K562 (cell line): ENCODE measurements around the gene SNAPC3. TPM values are rescaled to one million over a fixed set of nuclear protein-coding genes. Genes with fewer than 3 reads are reported as not detected.
A peak's percentile ranks its signal among the peaks of the same experiment; 100 is the strongest.

Experiments used
- CBFB ChIP-seq: sonication (generic); formaldehyde crosslinking; IDR thresholded peaks from 2 replicates; pipeline ENCODE4 v1.4.0; 2020; ENCODE audit warnings: mild to moderate bottlenecking, missing genetic modification reagents
- GABPA ChIP-seq: fragments of 200-800 bp; sonication (Bioruptor generic); conservative IDR thresholded peaks from 2 replicates; pipeline ENCODE4 v1.6.1; 2016; ENCODE audit warnings: low read depth, missing genetic modification characterization, missing compliant biosample characterization
- RBBP5 ChIP-seq: fragments of 200-600 bp; sonication (generic); IDR thresholded peaks from 2 replicates; pipeline ENCODE4 v1.6.1; 2012; ENCODE audit warnings: borderline replicate concordance, mild to moderate bottlenecking, low read length, control low read depth, inconsistent platforms; ENCODE audit not compliant: insufficient read depth, poor library complexity, severe bottlenecking
- RBM34 ChIP-seq: fragments of 200-400 bp; formaldehyde crosslinking; IDR thresholded peaks from 2 replicates; pipeline ENCODE4 v1.6.1; 2018; ENCODE audit warnings: low read length, borderline replicate concordance; ENCODE audit not compliant: insufficient read depth
- SUPT5H ChIP-seq: fragments of 450-650 bp; IDR thresholded peaks from 2 replicates; pipeline ENCODE4 v1.6.1; 2016
- TAF7 ChIP-seq: fragments of 450-650 bp; IDR thresholded peaks from 2 replicates; pipeline ENCODE4 v1.6.1; 2016; ENCODE audit warnings: missing genetic modification characterization, missing compliant biosample characterization
- XRCC5 ChIP-seq: fragments of 200-400 bp; formaldehyde crosslinking; IDR thresholded peaks from 2 replicates; pipeline ENCODE4 v1.6.1; 2017; ENCODE audit warnings: low read depth, mild to moderate bottlenecking, low read length
- ZNF24 ChIP-seq: fragments of 450-650 bp; IDR thresholded peaks from 2 replicates; pipeline ENCODE4 v1.6.1; 2016
- ZNF644 ChIP-seq: fragments of 200-800 bp; sonication (Bioruptor generic); IDR thresholded peaks from 2 replicates; pipeline ENCODE4 v1.6.1; 2016; ENCODE audit warnings: low read depth, missing genetic modification characterization, missing compliant biosample characterization
- polyA plus RNA-seq, 8 experiments: library from polyadenylated mRNA; depleted of rRNA in 4 of 8; stranded (reverse) in 5 of 8; unstranded in 3 of 8; fragments of >200 nt; fragmentation: Nextera tagmentation in 2 of 8; fragmentation: Illumina TruSeq in 1 of 8; extraction: Ambion mirVana in 2 of 8; extraction: Trizol in 1 of 8; gene quantifications; 2 replicates each; pipeline versions ENCODE4 v1.2.1 to v1.2.3, GENCODE V29; 2011 to 2014; ENCODE audit warnings: inconsistent platforms in 1 of 8, missing spikeins in 1 of 8
- total RNA-seq, 7 experiments: library from RNA; depleted of rRNA in 6 of 7; stranded (reverse); fragments of >200 nt in 6 of 7; fragmentation: Illumina TruSeq in 2 of 7; extraction: Trizol in 2 of 7; gene quantifications; 2 replicates each; pipeline versions ENCODE4 v1.2.1 to v1.2.3, GENCODE V29; 2011 to 2021; ENCODE audit warnings: low replicate concordance in 1 of 7
- TF ChIP-seq, protein P1 (sequence below), 2 experiments: fragments of 450-650 bp; IDR thresholded peaks; 2 replicates each; pipeline ENCODE4 v1.6.1; 2018; ENCODE audit warnings: mild to moderate bottlenecking in 2 of 2, low read depth in 1 of 2; ENCODE audit not compliant: partially characterized antibody in 2 of 2
- TF ChIP-seq, protein P2 (sequence below): fragments of 200-800 bp; sonication (Bioruptor generic); IDR thresholded peaks from 2 replicates; pipeline ENCODE4 v1.6.1; 2017; ENCODE audit warnings: missing genetic modification characterization, missing compliant biosample characterization
- TF ChIP-seq, protein P3 (sequence below), 3 experiments: IDR thresholded peaks in 2 of 3; conservative IDR thresholded peaks in 1 of 3; 2 replicates each; pipeline ENCODE4 v1.5.1; 2011 to 2012; ENCODE audit warnings: low read length in 3 of 3, mild to moderate bottlenecking in 3 of 3, control low read depth in 2 of 3, improper control_type of control experiment in 1 of 3, inconsistent platforms in 1 of 3, low read depth in 1 of 3, mixed read lengths in 1 of 3, moderate library complexity in 1 of 3; ENCODE audit not compliant: insufficient read depth in 2 of 3
- TF ChIP-seq, protein P4 (sequence below): IDR thresholded peaks from 2 replicates; pipeline ENCODE4 v1.6.1; 2012; ENCODE audit warnings: low read depth, low read length, improper control_type of control experiment, borderline replicate concordance
- TF ChIP-seq, protein P5 (sequence below): sonication (generic); formaldehyde crosslinking; IDR thresholded peaks from 2 replicates; pipeline ENCODE4 v1.8.1; 2023; ENCODE audit warnings: mild to moderate bottlenecking, missing genetic modification reagents

The SNAPC3 gene
- total and polyA plus RNA-seq, 9 of the 15 experiments (the other 6 are each of a cell fraction or from before 2014, with no cell fraction given), result 2.3 to 38.9 (median 19.8) TPM

DNA sequence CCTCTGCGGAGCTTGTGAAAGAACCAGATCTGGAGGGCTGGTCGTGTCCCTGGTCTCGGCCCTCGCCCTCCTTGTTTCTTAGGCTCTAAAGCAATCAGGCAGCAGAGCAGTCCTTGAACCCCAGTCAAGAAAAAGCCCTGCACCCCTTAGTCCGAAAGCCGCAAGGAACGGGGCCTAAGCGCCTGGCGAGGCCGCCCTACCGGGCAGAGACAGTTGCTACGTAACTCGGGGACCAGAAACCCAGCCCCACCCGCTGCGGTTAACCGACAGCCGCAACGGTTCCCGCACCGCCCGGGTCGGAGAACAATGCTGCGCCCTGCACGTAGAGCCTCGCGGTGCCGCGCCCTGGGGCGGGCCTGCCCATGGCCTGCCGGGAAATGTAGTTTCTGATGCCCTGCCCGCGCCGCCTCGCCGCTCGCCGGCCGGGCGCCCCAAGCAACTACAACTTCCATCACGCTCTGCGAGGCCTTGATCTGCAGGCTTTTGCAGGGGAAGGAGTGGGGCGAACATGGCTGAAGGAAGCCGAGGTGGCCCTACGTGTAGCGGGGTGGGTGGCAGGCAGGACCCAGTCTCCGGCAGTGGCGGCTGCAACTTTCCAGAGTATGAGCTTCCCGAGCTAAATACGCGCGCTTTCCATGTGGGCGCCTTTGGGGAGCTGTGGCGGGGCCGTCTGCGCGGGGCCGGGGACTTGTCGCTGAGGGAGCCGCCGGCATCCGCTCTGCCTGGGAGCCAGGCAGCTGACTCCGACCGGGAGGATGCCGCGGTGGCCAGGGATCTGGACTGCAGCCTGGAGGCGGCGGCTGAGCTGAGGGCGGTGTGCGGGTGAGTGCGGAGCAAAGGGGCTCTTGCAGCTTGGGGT, at the start of gene SNAPC3 (continued):
- TF ChIP-seq, protein P1, sequence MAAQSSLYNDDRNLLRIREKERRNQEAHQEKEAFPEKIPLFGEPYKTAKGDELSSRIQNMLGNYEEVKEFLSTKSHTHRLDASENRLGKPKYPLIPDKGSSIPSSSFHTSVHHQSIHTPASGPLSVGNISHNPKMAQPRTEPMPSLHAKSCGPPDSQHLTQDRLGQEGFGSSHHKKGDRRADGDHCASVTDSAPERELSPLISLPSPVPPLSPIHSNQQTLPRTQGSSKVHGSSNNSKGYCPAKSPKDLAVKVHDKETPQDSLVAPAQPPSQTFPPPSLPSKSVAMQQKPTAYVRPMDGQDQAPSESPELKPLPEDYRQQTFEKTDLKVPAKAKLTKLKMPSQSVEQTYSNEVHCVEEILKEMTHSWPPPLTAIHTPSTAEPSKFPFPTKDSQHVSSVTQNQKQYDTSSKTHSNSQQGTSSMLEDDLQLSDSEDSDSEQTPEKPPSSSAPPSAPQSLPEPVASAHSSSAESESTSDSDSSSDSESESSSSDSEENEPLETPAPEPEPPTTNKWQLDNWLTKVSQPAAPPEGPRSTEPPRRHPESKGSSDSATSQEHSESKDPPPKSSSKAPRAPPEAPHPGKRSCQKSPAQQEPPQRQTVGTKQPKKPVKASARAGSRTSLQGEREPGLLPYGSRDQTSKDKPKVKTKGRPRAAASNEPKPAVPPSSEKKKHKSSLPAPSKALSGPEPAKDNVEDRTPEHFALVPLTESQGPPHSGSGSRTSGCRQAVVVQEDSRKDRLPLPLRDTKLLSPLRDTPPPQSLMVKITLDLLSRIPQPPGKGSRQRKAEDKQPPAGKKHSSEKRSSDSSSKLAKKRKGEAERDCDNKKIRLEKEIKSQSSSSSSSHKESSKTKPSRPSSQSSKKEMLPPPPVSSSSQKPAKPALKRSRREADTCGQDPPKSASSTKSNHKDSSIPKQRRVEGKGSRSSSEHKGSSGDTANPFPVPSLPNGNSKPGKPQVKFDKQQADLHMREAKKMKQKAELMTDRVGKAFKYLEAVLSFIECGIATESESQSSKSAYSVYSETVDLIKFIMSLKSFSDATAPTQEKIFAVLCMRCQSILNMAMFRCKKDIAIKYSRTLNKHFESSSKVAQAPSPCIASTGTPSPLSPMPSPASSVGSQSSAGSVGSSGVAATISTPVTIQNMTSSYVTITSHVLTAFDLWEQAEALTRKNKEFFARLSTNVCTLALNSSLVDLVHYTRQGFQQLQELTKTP (IDR thresholded peaks at IDR 0.05; ENCODE audit: low read depth in 1 of 2, partially characterized antibody in 2 of 2), result peak in 1 of 2 experiments; percentile 96
- TF ChIP-seq ZNF24 (0 out of 2 replicates have a peak, but pooled peaks have one; percentile 63), SUPT5H (peak; percentile 63; the same call in 1 of the 2 replicates), RBM34 (no peak), RBBP5 (peak; percentile 86), TAF7 (tag) (peak; percentile 62; the same call in 1 of the 2 replicates), ZNF644 (tag) (peak; percentile 80), XRCC5 (0 out of 2 replicates have a peak, but pooled peaks have one; percentile 25), CBFB (CRISPR knock-in tag) (peak; percentile 98), GABPA (tag) (0 out of 2 replicates have a peak, but pooled peaks have one; percentile 14)
- TF ChIP-seq, protein P2, sequence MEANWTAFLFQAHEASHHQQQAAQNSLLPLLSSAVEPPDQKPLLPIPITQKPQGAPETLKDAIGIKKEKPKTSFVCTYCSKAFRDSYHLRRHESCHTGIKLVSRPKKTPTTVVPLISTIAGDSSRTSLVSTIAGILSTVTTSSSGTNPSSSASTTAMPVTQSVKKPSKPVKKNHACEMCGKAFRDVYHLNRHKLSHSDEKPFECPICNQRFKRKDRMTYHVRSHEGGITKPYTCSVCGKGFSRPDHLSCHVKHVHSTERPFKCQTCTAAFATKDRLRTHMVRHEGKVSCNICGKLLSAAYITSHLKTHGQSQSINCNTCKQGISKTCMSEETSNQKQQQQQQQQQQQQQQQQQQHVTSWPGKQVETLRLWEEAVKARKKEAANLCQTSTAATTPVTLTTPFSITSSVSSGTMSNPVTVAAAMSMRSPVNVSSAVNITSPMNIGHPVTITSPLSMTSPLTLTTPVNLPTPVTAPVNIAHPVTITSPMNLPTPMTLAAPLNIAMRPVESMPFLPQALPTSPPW (CRISPR knock-in tag), result peak; percentile 84
- TF ChIP-seq, protein P3, sequence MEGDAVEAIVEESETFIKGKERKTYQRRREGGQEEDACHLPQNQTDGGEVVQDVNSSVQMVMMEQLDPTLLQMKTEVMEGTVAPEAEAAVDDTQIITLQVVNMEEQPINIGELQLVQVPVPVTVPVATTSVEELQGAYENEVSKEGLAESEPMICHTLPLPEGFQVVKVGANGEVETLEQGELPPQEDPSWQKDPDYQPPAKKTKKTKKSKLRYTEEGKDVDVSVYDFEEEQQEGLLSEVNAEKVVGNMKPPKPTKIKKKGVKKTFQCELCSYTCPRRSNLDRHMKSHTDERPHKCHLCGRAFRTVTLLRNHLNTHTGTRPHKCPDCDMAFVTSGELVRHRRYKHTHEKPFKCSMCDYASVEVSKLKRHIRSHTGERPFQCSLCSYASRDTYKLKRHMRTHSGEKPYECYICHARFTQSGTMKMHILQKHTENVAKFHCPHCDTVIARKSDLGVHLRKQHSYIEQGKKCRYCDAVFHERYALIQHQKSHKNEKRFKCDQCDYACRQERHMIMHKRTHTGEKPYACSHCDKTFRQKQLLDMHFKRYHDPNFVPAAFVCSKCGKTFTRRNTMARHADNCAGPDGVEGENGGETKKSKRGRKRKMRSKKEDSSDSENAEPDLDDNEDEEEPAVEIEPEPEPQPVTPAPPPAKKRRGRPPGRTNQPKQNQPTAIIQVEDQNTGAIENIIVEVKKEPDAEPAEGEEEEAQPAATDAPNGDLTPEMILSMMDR (IDR thresholded peaks at IDR 0.05 in 2 of 3, conservative IDR thresholded peaks at IDR 0.05 in 1 of 3; ENCODE audit: insufficient read depth in 2 of 3, low read depth in 1 of 3, low read length in 3 of 3), result 0 out of 6 replicates have a peak, but pooled peaks of 1 of the 3 experiments have one; percentile 10
- TF ChIP-seq, protein P4, sequence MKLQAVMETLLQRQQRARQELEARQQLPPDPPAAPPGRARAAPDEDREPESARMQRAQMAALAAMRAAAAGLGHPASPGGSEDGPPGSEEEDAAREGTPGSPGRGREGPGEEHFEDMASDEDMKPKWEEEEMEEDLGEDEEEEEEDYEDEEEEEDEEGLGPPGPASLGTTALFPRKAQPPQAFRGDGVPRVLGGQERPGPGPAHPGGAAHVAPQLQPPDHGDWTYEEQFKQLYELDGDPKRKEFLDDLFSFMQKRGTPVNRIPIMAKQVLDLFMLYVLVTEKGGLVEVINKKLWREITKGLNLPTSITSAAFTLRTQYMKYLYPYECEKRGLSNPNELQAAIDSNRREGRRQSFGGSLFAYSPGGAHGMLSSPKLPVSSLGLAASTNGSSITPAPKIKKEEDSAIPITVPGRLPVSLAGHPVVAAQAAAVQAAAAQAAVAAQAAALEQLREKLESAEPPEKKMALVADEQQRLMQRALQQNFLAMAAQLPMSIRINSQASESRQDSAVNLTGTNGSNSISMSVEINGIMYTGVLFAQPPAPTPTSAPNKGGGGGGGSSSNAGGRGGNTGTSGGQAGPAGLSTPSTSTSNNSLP, result no peak
- TF ChIP-seq, protein P5, sequence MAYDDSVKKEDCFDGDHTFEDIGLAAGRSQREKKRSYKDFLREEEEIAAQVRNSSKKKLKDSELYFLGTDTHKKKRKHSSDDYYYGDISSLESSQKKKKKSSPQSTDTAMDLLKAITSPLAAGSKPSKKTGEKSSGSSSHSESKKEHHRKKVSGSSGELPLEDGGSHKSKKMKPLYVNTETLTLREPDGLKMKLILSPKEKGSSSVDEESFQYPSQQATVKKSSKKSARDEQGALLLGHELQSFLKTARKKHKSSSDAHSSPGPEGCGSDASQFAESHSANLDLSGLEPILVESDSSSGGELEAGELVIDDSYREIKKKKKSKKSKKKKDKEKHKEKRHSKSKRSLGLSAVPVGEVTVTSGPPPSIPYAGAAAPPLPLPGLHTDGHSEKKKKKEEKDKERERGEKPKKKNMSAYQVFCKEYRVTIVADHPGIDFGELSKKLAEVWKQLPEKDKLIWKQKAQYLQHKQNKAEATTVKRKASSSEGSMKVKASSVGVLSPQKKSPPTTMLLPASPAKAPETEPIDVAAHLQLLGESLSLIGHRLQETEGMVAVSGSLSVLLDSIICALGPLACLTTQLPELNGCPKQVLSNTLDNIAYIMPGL (CRISPR knock-in tag), result no peak
